OCI-LY3 (cell line): ENCODE results near the gene PLEKHA8.

Source experiments
- EZH2phosphoT487 ChIP-seq: fragments of 200-600 bp; shearing (Covaris generic); IDR thresholded peaks from 2 replicates; pipeline ENCODE4 v1.6.1; 2018; ENCODE audit warnings: antibody characterized with exemption, mixed run types, low read depth
- TF ChIP-seq, protein P1 (sequence below): fragments of 200-600, 300-600 bp; sonication (generic); IDR thresholded peaks from 2 replicates; pipeline ENCODE4 v1.5.1; 2014; ENCODE audit warnings: antibody characterized with exemption, low read length, low read depth

DNA sequence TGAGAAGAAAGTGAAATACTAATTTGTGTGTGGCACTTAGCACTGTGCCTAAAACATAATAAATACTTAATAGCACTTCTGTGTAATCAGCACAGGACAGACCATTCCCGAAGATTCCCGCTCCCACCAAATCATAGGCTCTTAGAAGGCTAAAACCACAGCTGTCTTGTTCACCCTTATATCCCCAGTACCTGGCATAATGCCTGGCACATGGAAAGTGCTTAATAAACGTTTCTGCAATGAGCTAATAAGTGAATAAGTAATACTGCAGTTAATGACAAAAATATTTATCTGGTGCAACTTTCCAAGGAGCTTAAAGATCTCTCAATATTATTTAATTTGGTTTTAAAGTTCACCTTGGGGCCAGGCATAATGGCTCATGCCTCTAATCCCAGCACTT lies 149.8 kb downstream of the PLEKHA8 start:
- TF ChIP-seq, protein P1, sequence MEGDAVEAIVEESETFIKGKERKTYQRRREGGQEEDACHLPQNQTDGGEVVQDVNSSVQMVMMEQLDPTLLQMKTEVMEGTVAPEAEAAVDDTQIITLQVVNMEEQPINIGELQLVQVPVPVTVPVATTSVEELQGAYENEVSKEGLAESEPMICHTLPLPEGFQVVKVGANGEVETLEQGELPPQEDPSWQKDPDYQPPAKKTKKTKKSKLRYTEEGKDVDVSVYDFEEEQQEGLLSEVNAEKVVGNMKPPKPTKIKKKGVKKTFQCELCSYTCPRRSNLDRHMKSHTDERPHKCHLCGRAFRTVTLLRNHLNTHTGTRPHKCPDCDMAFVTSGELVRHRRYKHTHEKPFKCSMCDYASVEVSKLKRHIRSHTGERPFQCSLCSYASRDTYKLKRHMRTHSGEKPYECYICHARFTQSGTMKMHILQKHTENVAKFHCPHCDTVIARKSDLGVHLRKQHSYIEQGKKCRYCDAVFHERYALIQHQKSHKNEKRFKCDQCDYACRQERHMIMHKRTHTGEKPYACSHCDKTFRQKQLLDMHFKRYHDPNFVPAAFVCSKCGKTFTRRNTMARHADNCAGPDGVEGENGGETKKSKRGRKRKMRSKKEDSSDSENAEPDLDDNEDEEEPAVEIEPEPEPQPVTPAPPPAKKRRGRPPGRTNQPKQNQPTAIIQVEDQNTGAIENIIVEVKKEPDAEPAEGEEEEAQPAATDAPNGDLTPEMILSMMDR: no peak
- no peak for TF ChIP-seq EZH2phosphoT487
